Esophagus squamous epithelium (tissue), 4 donors: ENCODE results near the gene TMED1.

ENCODE experiments used
- POLR2A ChIP-seq, 4 donors: fragments of 450-650 bp; IDR thresholded peaks; one replicate each; pipeline ENCODE4 v1.6.1; 2017; ENCODE audit warnings: antibody characterized with exemption in 4 of 4, mild to moderate bottlenecking in 4 of 4, moderate library complexity in 3 of 4
- TF ChIP-seq, protein P1 (sequence below), 6 experiments: fragments of 450-650 bp in 4 of 6; fragments of 200-600 bp in 2 of 6; sonication (generic) in 2 of 6; IDR thresholded peaks; one replicate each; pipeline ENCODE4 v1.5.1; 2016 to 2019; ENCODE audit warnings: antibody characterized with exemption in 6 of 6, mild to moderate bottlenecking in 4 of 6, moderate library complexity in 4 of 6

DNA sequence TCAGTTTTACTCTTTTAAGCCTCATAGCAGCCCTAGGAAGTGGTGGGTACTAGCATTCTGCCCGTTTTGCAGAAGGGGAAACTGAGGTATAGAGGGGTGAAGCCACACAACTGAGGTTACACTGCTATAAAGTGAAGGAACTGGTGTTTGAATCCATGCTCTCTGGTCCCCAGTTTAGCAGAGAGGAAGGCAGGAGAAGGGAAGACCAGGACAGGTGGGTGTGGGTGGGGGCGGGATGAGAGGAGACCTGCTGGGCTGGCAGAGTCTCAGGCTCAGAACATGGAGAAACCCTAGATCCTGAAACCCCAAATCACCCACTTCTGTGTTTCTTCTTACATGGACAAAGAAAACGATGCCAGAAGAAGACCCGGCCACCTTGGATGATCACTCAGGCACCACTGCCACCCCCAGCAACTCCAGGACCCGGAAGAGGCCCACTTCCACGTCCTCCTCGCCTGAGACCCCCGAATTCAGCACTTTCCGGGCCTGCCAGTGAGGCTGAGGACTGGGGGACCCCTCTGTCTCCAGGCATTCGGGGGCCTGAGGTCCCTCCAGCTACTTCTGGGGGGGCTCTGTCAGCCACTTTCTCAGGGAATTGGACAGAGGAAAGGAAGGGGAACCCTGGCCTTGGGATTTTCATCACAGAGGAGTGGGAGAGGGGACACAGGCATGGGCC, 33.0 kb upstream of the TMED1 start:
- TF ChIP-seq POLR2A (IDR thresholded peaks at IDR 0.05): no peak
- TF ChIP-seq, protein P1, sequence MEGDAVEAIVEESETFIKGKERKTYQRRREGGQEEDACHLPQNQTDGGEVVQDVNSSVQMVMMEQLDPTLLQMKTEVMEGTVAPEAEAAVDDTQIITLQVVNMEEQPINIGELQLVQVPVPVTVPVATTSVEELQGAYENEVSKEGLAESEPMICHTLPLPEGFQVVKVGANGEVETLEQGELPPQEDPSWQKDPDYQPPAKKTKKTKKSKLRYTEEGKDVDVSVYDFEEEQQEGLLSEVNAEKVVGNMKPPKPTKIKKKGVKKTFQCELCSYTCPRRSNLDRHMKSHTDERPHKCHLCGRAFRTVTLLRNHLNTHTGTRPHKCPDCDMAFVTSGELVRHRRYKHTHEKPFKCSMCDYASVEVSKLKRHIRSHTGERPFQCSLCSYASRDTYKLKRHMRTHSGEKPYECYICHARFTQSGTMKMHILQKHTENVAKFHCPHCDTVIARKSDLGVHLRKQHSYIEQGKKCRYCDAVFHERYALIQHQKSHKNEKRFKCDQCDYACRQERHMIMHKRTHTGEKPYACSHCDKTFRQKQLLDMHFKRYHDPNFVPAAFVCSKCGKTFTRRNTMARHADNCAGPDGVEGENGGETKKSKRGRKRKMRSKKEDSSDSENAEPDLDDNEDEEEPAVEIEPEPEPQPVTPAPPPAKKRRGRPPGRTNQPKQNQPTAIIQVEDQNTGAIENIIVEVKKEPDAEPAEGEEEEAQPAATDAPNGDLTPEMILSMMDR (IDR thresholded peaks at IDR 0.05): no peak
